ENCODE measurements around the gene CBLB.

The CBLB gene

GRCh38 chr3:105869861-105870755 is 1.3 kb upstream of the CBLB start:
- DNase-seq (ENCODE audit: low read depth), result no peak

GRCh38 chr3:105869531-105869833 is 670 bp upstream of the CBLB start:
- no peak for DNase-seq (ENCODE audit: low read depth)

GRCh38 chr3:105868431-105868741 is 426 bp downstream of the CBLB start:
- no peak for DNase-seq (ENCODE audit: low read depth)

GRCh38 chr3:105867712-105868430 is 941 bp downstream of the CBLB start:
- no peak for DNase-seq (ENCODE audit: low read depth)

GRCh38 chr3:105866656-105867653 is 1.9 kb downstream of the CBLB start:
- DNase-seq (ENCODE audit: low read depth), result no peak

GRCh38 chr3:105865867-105866350 is 2.9 kb downstream of the CBLB start:
- DNase-seq (ENCODE audit: low read depth), result no peak

GRCh38 chr3:105865016-105865623 is 3.7 kb downstream of the CBLB start:
- DNase-seq (ENCODE audit: low read depth), result no peak

GRCh38 chr3:105864212-105864611 is 4.6 kb downstream of the CBLB start:
- no peak for DNase-seq (ENCODE audit: low read depth)

GRCh38 chr3:105863608-105864007 is 5.2 kb downstream of the CBLB start:
- no peak for DNase-seq (ENCODE audit: low read depth)

- no peak for DNase-seq (ENCODE audit: low read depth)
Measured at GRCh38 chr3:105862217-105862616, 6.6 kb downstream of the CBLB start.

- DNase-seq (ENCODE audit: low read depth), result no peak
Measured at GRCh38 chr3:105860641-105861040, 8.2 kb downstream of the CBLB start.

- no peak for DNase-seq (ENCODE audit: low read depth)
Measured at GRCh38 chr3:105858017-105858416, 10.8 kb downstream of the CBLB start.

GRCh38 chr3:105857601-105858000 is 11.2 kb downstream of the CBLB start:
- DNase-seq (ENCODE audit: low read depth), result no peak

- DNase-seq (ENCODE audit: low read depth), result no peak
Measured at GRCh38 chr3:105856605-105857004, 12.2 kb downstream of the CBLB start.

GRCh38 chr3:105853801-105854432 is 14.9 kb downstream of the CBLB start:
- DNase-seq (ENCODE audit: low read depth), result no peak

- DNase-seq (ENCODE audit: low read depth), result no peak
Measured at GRCh38 chr3:105851582-105851981, 17.2 kb downstream of the CBLB start.

GRCh38 chr3:105851176-105851575 is 17.6 kb downstream of the CBLB start:
- DNase-seq (ENCODE audit: low read depth), result no peak

- DNase-seq (ENCODE audit: low read depth), result no peak
Measured at GRCh38 chr3:105850593-105850992, 18.2 kb downstream of the CBLB start.

GRCh38 chr3:105848821-105849220 is 20.0 kb downstream of the CBLB start:
- DNase-seq (ENCODE audit: low read depth), result no peak

GRCh38 chr3:105847865-105848264 is 20.9 kb downstream of the CBLB start:
- no peak for DNase-seq (ENCODE audit: low read depth)

- no peak for DNase-seq (ENCODE audit: low read depth)
Measured at GRCh38 chr3:105847452-105847851, 21.4 kb downstream of the CBLB start.

Measured in stimulated activated CD8-positive, alpha-beta memory T cell treated with anti-CD3 and anti-CD28 coated beads, Interleukin-12 subunit alpha, Interleukin-12 subunit beta, amount 100 ng/mL, for 1 hour (primary cell).